Body of pancreas (tissue), 4 donors: ENCODE results near the gene PSMD5. TPM values are rescaled to one million over a fixed set of nuclear protein-coding genes. Genes with fewer than 3 reads are reported as not detected.

Source experiments
- ATAC-seq: fragments of 150-250 bp; one replicate; pipeline ENCODE4 v1.9.1; 2016
- DNase-seq, 4 donors: peaks; one replicate each; pipeline ENCODE4 v3.0.0-alpha.2; 2019
- H3K27ac ChIP-seq, 4 donors: fragments of 200-600 bp; sonication (generic); 1 replicate in 3 of 4; 2 replicates in 1 of 4; pipeline versions ENCODE4 v1.5.1 to v1.6.1; 2016 to 2019; ENCODE audit warnings: mild to moderate bottlenecking in 1 of 4, mixed read lengths in 1 of 4, moderate library complexity in 1 of 4
- H3K27me3 ChIP-seq, 2 donors: fragments of 200-600 bp; sonication (generic); one replicate each; pipeline ENCODE4 v1.6.0; 2016; ENCODE audit warnings: mild to moderate bottlenecking in 1 of 2
- H3K36me3 ChIP-seq, 2 donors: fragments of 200-600 bp; sonication (generic); replicated peaks in 1 of 2; 2 replicates each; pipeline ENCODE4 v1.5.1; 2016; ENCODE audit warnings: low read depth in 2 of 2; ENCODE audit not compliant: insufficient read depth in 1 of 2
- H3K4me1 ChIP-seq: fragments of 200-600 bp; sonication (generic); one replicate; pipeline ENCODE4 v1.6.0; 2016
- H3K4me3 ChIP-seq, 2 donors: fragments of 200-600 bp; sonication (generic); 1 replicate in 1 of 2; 2 replicates in 1 of 2; pipeline ENCODE4 v1.5.1; 2016 to 2019
- H3K9me3 ChIP-seq, 3 donors: fragments of 200-600 bp; sonication (generic); 1 replicate in 2 of 3; 2 replicates in 1 of 3; pipeline ENCODE4 v1.5.1; 2016
- CTCF ChIP-seq, 7 experiments: fragments of 450-650 bp in 4 of 7; fragments of 200-600 bp in 3 of 7; sonication (generic) in 3 of 7; IDR thresholded peaks; one replicate each; pipeline ENCODE4 v1.5.1; 2016 to 2019; ENCODE audit warnings: antibody characterized with exemption in 7 of 7
- POLR2A ChIP-seq, 3 donors: fragments of 450-650 bp; IDR thresholded peaks; one replicate each; pipeline ENCODE4 v1.6.1; 2016; ENCODE audit warnings: antibody characterized with exemption in 3 of 3, mild to moderate bottlenecking in 2 of 3
- WGBS, 2 donors: methylation state at CpG; one replicate each; pipeline ENCODE4 v1.1.5; 2017; 5-methylcytosine and 5-hydroxymethylcytosine counted together
- intact Hi-C: fragments of 100-400 bp; cut with DNase I; formaldehyde crosslinking; loops from one replicate; pipeline ENCODE4 v1.15.1; 2023
- total RNA-seq, 2 donors: library from RNA; depleted of rRNA; stranded (reverse); fragments of >200 nt; gene quantifications; one replicate each; pipeline ENCODE4 v1.1.0, GENCODE V29; 2016

The PSMD5 gene
- total RNA-seq, 2 donors from 2014 or later: 20.8 to 31.0 TPM

- WGBS, 2 donors: 66 to 74% methylated on average over 3 of the region's 3 CpGs
- no peak for DNase-seq
- no peak for ATAC-seq
- intact Hi-C loops: no loop called here
- peaks cover 5% of the 10 kb centered on the region for H3K4me1 ChIP-seq
- no peak overlapping the region for H3K27ac ChIP-seq
- no peaks in the 10 kb centered on the region for H3K9me3 ChIP-seq
- H3K36me3 ChIP-seq: peaks cover 0 to 18% of the 10 kb centered on the region in 2 donors
- TF ChIP-seq POLR2A (IDR thresholded peaks at IDR 0.05): no peak
- TF ChIP-seq CTCF (IDR thresholded peaks at IDR 0.05): no peak
- H3K4me3 ChIP-seq: no peak overlapping the region
- H3K27me3 ChIP-seq: no peaks in the 10 kb centered on the region
Measured at GRCh38 chr9:120773256-120773655, 69.5 kb downstream of the PSMD5 start.

GRCh38 chr9:120770931-120771330 is 71.8 kb downstream of the PSMD5 start:
- Histone ChIP-seq H3K27me3 (no peaks in the 10 kb centered on the region), H3K9me3 (no peaks in the 10 kb centered on the region), H3K4me3 (no peak overlapping the region), H3K4me1 (no peaks in the 10 kb centered on the region), H3K36me3 (peaks cover 0 to 7% of the 10 kb centered on the region in 2 donors), H3K27ac (no peak overlapping the region)
- intact Hi-C loops: no loop called here
- TF ChIP-seq CTCF (IDR thresholded peaks at IDR 0.05) (no peak), POLR2A (IDR thresholded peaks at IDR 0.05) (no peak)
- ATAC-seq (no peak), DNase-seq (no peak)
- WGBS, 2 donors: 80 to 93% methylated on average over 4 of the region's 4 CpGs

GRCh38 chr9:120768886-120769285 is 73.8 kb downstream of the PSMD5 start:
- TF ChIP-seq CTCF (IDR thresholded peaks at IDR 0.05) (no peak), POLR2A (IDR thresholded peaks at IDR 0.05) (no peak)
- H3K27ac ChIP-seq: no peak overlapping the region
- intact Hi-C loops: loop anchor here (10.0 kb wide), 1 partner anchor 286 kb away; the partner anchor contains the start of gene C5

GRCh38 chr9:120768247-120768646 is 74.5 kb downstream of the PSMD5 start:
- DNase-seq (no peak), ATAC-seq (no peak)
- H3K9me3 ChIP-seq: no peaks in the 10 kb centered on the region
- intact Hi-C loops: loop anchor here (10.0 kb wide), 1 partner anchor 287 kb away; the partner anchor contains the start of gene C5
- WGBS, 2 donors: 94% methylated on average over 4 of the region's 4 CpGs
- H3K27me3 ChIP-seq: no peaks in the 10 kb centered on the region
- H3K36me3 ChIP-seq: peaks cover 0 to 9% of the 10 kb centered on the region in 2 donors
- no peak overlapping the region for H3K4me3 ChIP-seq
- H3K27ac ChIP-seq: no peak overlapping the region
- no peaks in the 10 kb centered on the region for H3K4me1 ChIP-seq
- TF ChIP-seq POLR2A (IDR thresholded peaks at IDR 0.05) (no peak), CTCF (IDR thresholded peaks at IDR 0.05) (no peak)

More at GRCh38 chr9:120768886-120769285, 73.8 kb downstream of the PSMD5 start:
- WGBS, 2 donors: 76 to 79% methylated on average over 1 of the region's 1 CpG
- no peaks in the 10 kb centered on the region for H3K4me1 ChIP-seq
- ATAC-seq (no peak), DNase-seq (no peak)
- H3K9me3 ChIP-seq: no peaks in the 10 kb centered on the region
- H3K4me3 ChIP-seq: no peak overlapping the region
- peaks cover 0 to 9% of the 10 kb centered on the region in 2 donors for H3K36me3 ChIP-seq
- no peaks in the 10 kb centered on the region for H3K27me3 ChIP-seq

- TF ChIP-seq POLR2A (IDR thresholded peaks at IDR 0.05): no peak
- TF ChIP-seq CTCF (IDR thresholded peaks at IDR 0.05): no peak
- H3K36me3 ChIP-seq: peaks cover 0 to 9% of the 10 kb centered on the region in 2 donors
- H3K27me3 ChIP-seq: no peaks in the 10 kb centered on the region
- intact Hi-C loops: loop anchor here (10.0 kb wide), 1 partner anchor 287 kb away; the partner anchor contains the start of gene C5
- H3K4me3 ChIP-seq: no peak overlapping the region
- H3K27ac ChIP-seq: no peak overlapping the region
- DNase-seq (no peak), ATAC-seq (no peak)
- WGBS, 2 donors: 46 to 62% methylated on average over 3 of the region's 3 CpGs
- H3K9me3 ChIP-seq: no peaks in the 10 kb centered on the region
- no peaks in the 10 kb centered on the region for H3K4me1 ChIP-seq
Measured at GRCh38 chr9:120767451-120767850, 75.3 kb downstream of the PSMD5 start.
